Right renal cortex interstitium (tissue), 3 donors: Measurements from ENCODE around the gene NRAP. TPM values are rescaled to one million over a fixed set of nuclear protein-coding genes. Genes with fewer than 3 reads are reported as not detected.
A peak's percentile ranks its signal among the peaks of the same experiment; 100 is the strongest.

ENCODE experiments used
- DNase-seq, 3 donors: peaks; one replicate each; pipeline ENCODE4 v3.0.0-alpha.2; 2013; ENCODE audit warnings: low read depth in 3 of 3, low spot score in 2 of 3
- polyA plus RNA-seq, 3 donors: library from polyadenylated mRNA; unstranded; fragments of 120-200 nt; gene quantifications; one replicate each; pipeline ENCODE4 v1.2.1, GENCODE V29; 2013; ENCODE audit not compliant: insufficient read length in 3 of 3

Gene NRAP
- polyA plus RNA-seq, 3 donors = 0.06 to 0.11 TPM; not detected in 1

DNA sequence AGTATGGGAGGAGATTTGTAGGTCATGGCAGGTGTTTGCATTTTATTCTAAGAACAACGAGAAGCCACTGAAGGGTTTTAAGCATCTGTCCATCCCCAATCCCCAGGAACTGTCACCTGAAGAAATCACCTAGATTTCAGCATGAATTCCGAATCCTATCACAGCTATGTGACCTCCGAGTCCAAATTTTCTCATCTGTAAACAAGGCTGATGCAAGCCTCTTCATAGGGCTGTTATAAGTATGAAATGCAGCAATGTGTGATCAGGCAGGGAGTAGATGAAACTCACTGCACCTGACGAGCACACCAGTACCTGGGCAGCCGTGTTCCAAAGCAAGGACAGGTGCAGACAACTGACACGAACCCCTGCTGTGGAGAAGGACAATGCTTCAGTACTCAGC is 97.0 kb downstream of the NRAP start:
- no peak for DNase-seq

DNA sequence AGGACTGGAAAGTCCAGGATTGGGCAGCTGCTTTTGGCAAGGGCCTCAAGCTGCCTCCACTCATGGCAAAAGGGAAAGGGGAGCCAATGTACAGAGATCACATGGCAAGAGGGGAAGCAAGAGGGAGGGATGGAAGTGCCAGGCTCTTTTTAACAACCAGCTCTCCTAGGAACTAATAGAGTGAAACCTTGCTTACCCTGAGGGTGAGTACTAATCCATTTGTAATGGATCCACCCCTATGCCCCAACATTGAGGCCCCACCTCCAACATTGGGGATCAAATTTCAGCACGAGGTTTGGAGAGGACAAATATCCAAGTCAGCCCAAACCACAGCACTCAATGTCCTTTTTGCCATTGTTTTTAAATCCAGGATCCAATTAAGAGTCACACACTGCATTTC is 98.5 kb downstream of the NRAP start:
- no peak for DNase-seq

DNA sequence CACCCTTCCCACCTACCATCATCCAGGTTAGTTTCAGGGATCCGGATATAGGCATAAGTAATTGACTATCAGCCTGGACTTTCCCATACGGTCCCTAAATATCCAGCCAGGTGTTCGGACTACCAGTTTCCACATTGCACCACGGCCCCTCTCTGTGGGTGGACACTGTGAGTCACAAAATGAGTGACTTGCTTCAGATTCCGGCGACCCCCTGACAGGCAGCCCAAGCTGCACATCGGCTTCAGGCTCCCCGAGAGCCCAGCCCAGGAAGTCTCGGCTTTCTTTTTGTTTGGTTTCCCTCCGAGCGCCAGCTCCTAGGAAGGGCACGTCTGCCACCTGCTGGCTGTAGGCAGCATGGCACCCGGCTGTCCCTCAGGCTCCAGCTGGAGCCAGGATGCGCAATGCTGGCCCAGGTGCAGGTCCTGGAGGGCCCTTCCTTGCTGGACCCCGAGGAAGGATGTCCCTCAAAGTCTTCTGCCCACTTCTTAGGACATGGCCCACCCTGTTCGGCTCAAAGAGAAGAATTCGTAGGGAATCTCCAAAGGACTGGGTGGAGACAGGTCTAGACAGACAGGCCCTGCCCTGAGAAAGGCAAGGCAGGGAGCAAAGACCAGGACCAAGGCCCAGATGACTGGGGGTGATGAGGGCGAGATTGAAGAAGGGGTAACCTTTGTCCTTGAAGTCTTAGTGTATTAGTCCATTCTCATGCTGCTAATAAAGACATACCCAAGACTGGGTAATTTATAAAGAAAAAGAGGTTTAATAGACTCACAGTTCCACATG is 100.3 kb downstream of the NRAP start:
- peak in 2 of 3 donors; percentile 52 to 54 for DNase-seq

DNA sequence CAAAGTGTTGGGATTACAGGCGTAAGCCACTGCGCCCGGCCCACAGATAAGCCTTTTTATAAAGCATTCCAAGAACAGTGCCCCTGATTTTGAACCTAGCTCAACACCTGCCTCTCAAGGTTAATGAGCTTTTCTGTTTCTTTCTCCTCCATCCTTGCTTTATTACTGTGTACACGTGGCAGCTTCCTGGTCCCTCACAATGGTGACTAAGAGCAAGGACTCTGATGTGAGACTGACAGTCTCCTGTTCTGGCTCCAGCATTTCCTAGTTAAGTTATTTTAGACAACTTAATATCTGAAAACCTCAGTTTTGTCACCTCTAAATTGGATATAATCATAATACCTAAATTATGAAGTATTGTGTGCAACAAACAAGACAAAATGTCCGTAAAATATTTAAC is 101.1 kb downstream of the NRAP start:
- no peak for DNase-seq

DNA sequence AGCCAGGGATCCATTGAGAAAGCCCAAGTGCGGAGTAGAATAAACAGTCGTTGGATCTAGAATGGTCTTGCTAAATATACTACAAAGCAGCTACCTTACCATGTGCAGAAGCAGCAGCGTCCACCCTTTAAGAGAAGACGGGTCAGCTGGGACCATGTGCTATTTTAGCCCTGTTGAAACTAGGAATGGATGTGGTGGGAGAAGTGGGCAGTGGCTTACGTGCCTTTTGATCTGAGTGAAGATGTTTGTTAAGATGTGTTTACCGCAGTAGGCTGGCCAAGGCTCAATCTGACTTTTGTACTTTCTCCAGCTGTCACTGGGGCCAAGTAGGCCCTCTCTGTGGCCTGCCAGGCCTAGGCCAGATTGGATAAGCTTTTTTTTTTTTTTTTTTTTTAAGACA is 101.8 kb downstream of the NRAP start:
- no peak for DNase-seq

DNA sequence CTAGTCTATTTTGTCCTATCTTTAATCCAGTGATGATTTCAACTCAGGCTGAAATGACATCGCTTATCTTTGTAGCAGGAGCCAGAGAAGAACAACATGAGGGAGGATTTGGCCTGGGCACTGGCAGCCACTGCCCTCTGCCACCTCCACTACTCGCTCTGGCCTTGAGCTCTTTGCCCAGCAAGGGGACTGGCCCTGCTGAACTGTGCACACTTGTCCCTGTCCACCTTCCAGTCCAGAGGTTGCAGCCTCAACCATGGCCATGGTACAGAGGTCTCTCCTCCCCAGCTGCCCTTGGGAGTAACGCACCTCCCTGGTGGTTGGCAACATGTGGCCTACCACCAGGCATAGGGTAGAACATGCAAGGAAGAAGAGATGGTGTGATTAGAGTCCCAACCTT is 102.6 kb downstream of the NRAP start:
- no peak for DNase-seq

DNA sequence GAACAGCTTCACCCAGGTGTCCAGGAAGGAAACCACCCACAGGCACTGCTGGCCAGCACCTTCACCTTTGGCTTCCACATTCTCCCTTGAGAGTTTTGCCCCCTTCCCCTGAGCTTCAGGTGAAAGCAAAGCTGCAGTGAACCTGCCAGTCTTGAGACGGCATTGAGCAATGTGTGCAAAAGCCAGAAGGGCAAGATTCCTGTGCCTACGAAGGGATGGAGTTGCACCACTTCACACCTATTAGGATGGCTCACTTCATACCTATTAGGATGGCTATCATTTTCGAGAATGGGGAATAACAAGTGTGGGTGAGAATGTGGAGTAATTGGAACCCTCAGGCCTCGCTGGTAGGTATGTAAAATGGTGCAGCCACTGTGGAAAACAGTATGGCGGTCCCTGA is 103.8 kb downstream of the NRAP start:
- DNase-seq = no peak

DNA sequence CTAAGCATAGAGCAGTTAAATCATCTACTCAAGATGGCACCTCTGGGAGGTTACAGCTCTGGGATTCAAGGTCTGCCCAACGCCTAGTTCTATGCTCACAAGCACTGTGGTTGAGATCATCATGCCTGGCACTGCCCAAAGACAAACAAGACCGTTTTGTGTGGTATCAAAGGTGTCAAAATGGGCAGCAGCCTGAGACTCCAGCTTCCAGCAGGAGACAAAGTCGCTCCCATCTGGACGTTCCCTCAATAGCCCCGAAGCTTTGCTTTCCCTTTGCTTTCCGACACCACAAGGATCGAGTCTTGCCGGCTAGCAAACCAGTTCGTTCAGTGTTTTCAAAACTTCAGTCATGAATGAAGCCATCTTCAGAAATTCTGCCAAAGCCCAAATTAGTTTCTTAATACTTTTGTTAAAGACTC is 105.9 kb downstream of the NRAP start:
- no peak for DNase-seq

DNA sequence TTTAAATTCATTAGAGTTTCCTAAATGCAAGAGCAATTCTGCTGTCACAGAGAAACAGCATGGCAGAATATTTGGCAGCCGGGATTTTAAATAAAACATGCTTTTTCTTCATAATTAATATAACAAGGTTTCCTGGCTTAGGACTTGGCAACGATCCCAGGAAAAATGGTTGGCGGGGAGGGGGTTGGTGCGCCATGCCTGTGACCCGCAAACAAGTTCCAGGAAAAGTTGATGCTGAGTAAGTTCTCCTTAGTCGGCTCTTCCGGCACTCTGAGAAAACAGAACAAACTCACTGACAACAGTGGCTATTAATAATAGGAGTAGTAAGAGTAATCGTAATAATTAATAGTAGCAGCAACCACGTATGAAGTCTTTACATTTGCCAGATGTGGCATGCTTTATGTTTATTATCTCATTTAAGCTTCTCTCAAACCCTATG is 106.4 kb downstream of the NRAP start:
- DNase-seq = no peak

DNA sequence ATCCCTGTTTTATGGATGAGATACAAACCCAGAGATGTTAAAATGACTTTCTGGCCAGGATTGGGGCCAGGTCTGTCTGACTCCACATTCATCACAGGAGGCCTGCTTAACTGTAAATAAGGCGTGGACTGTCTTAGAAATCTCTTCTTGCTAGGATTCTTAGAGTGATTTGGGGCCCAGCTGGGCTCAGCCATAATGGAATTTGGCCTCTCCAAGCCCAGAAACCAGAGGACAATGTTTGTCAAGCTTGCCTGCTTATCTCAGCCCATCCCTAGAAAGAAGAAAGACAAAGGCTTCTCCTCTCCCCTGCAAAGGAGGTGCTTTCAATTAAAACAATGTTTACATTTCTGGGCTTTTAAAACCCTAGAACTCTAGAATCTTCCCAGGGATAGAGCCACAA is 108.1 kb downstream of the NRAP start:
- DNase-seq = no peak

DNA sequence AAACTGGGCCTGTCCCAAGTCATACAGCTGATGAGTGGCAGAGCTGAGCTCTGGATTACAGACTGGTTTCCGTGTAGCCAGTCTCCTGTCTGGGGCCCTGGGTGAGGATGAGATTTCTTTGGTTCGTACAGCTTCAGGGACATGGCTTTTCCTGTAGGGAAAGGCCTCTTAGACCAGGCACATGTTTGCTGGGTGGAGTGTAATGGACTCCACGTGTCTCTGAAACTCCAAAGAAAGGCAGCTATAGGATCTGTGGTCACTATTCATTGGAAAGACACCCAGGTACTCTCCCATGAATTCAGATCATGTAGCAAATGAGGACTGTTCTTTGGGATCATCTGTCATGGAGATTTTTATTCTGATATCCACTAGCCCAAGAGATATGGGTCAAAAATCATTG is 108.6 kb downstream of the NRAP start:
- DNase-seq = no peak

DNA sequence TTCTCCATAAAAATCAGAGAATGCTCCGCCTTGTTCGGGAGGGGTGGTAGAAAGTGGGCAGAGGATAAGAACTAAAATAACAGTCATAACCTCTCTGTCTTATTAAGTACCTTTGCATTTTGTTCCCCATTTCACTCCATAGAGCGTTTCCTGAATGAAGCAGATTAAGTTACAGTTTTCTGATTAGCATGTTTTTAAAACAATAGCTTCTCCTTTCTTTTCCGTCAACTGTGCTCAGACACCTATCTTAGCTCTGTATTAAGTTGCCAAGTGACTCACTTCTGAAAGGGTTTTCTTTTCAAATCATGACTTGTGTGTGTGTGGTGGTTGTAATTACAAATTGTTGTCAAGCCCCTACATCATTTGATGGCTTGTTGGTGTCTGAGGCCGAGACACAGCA is 109.6 kb downstream of the NRAP start:
- no peak for DNase-seq

DNA sequence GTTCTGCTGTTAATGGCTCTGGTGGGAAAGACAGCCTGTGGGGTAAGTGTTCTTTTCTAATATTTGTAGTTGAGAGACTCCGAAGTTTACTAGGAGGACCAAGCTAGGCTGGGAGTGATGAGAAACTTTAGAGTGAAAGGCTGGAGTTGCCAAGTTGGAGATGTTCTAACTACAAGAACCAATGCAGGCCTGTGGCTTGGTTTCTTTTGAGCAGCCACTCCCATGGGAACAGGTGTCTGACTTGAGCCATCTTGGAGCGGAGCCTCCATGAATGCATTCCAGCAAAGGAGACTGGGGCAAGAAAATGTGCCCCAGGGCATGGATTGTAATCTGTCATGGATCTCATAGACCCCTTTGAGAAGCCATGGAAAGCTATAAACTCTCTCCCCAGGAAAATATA is 110.7 kb downstream of the NRAP start:
- DNase-seq = no peak

DNA sequence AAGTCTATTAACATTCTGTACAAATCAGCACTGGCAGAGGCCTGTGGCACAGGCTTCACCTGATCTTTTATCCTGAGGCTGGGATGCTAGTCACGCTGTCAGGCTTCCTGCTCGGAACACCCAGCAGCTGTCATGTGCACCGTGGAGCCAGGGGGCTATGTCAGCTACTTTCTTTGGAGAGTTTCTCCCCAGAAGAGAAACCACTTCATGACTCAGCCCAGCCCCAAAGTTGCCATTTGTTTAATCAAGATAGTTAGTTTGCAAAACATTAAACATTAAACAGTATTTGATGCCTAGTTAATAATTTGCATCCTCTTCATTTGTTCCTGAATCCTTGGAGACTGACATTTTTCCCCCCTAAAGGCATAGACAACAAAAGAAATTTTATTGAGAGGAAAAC is 111.1 kb downstream of the NRAP start, which contains the start of gene HABP2:
HABP2 (plus strand) TSS at position 353 of the 400 bp plus-strand sequence. CDS start 69 bp downstream, outside the sequence.
- DNase-seq = no peak

DNA sequence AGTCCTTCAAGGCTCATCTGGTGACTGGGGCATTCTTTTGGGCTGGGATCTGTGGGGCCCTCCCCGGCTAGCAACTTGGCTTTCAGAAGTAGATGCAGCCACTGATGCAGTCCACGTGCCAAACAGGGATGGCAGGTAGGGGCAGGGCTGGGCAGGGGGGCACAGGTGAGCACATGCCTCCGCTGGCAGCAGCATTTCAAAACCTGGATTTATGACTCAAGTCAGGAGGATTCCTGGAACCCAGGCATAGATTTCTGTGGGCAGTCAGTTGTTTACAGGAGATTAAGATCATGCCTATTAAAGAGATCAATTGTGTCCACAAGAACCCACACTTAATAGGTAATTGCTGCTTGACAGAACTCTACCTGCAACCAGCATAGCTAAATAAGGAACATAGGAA is 111.8 kb downstream of the NRAP start:
- no peak for DNase-seq

DNA sequence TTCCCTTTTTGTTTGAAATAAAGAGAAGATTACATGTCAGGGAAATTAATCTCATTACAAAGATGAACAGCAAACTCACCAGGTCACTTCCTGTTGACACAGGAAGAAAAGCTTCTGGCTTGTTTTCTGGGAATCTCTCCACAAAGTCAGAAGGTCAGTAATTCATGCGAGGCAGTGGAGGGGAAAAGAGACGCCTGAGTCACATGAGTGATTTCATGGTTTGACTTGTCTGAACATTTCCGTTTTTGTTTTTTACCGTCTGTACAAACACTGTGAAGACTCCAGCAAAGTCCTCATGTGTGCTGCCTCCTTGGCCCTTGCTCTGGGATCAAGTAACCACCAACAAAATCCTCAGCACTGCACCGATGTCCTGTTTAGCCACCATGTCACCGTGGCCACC is 113.5 kb downstream of the NRAP start:
- no peak for DNase-seq

DNA sequence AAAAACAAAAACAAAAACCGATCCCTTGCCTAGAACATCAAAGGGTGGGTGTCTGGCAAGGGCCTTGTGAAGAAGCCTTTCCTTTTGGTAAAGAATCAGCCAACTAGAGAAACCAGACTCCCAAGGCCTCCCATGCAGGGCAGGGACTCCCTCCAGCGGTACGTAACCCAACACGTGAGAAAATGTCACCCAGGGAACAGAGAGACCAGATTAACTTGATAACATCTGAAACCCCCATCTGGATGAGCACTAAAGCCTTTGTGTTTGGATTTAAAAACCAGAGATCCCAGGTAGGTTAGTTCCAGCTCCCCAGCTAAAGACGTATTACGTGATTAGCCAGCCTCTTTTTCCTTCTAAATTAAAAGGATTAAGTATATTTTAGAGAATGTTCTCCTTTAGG is 114.0 kb downstream of the NRAP start:
- no peak for DNase-seq

DNA sequence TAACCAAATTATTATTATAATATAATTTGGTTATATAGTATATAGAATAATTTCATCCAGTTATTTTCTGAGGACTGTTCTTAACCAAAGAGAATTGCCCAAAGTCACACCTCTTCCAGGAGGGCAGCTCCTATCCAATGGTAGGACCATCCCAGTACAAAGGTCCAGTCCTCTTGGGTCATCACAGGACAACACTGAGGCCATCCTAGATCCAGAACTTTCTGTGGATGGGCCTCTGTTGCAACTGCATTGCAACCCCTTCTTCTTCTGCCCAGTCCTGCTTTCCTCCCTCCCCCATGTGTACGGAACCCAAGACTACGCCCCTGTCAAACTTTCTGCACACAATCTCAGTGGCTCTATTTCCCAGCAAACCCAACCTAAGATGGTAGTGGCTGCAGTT is 116.4 kb downstream of the NRAP start:
- DNase-seq = no peak

DNA sequence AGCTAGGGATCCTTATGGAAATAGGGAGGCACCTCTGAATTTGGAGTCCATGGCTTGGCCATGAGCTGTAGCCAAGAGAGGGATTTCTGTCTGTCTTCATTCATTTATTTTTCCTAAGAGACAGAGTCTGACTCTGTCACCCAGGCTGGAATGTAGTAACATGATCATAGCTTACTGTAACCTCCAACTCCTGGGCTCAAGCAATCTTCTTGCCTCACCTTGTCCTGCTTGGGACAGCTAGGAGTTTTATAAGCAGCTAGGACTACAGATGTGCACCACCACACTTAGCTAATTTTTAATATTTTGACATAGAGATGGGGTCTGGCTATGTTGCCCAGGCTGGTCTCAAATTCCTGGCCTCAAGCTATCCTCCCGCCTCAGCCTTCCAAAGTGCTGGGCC is 119.4 kb downstream of the NRAP start:
- DNase-seq = no peak

DNA sequence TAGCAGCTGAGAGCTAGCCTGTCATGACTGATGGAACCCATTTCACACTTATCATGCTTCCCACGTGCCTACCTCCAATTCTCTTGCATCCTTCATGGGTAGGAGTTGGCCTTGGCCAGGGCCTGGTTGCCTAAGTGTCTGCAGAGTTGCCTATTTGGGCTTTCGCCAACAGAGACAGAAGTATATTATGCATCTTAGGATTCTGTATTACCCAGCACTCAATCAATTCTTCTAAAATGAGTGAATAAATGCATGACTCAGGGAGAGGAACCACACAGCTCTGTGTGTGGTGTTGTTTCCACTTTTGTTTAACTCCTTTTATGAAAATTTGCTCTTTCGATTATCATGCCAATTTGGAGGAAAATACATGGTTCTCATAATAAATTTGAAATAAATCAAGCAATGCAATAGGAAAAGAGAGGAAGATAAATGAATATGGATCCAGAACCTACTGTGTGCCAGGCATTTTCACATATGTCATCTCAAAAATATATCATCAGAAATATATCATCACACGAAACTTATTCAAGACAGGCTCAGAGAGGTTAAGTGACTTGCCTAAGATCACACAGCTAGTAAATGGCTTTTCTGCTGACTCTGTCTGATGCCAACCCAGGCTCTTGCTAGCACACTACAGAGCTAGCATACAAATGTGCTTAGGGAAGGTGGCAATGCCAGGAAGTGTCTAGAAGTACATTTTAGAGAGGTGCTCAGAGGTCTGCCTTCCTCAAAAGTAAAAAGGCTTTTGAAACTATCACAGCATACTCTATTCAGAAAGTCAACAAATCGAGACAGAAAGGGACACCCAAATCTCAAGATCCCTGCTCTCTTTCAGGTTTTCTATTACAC is 120.5 kb downstream of the NRAP start:
- DNase-seq = no peak

DNA sequence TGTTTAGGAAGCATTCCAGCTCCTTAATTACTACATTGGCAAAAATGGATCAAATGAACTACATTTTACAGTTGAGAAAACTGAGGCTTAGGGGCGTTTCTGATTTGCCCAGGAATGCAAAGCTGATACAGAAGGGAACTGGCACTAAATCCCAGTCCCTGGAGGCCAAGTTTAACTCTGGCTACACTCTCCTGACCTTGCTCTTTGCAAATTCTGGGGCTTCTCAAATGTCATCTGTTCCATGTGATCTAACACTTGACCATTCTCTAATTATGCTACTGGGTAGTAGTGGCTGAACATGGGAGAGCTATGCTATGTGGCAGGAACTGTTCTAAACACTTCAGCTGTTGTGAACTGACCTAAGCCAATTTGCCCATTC is 122.3 kb downstream of the NRAP start:
- no peak for DNase-seq
